PFSK-1 (cell line): ENCODE measurements around the gene CST8.

Experiments used
- POLR2AphosphoS5 ChIP-seq: IDR thresholded peaks from 2 replicates; pipeline ENCODE4 v1.6.1; 2012; ENCODE audit warnings: low read depth, mild to moderate bottlenecking, control low read depth, low read length, moderate library complexity
- SIN3A ChIP-seq: IDR thresholded peaks from 2 replicates; pipeline ENCODE4 v1.6.1; 2012; ENCODE audit warnings: mild to moderate bottlenecking, low read length, moderate library complexity, borderline replicate concordance; ENCODE audit not compliant: insufficient read depth

GRCh38 chr20:23446505-23446904 lies 44.4 kb upstream of the CST8 start:
- TF ChIP-seq POLR2AphosphoS5 = no peak
- no peak for TF ChIP-seq SIN3A
